Cardiac fibroblast (primary cell): Measurements from ENCODE around the gene GDF11.

ENCODE experiments used
- DNase-seq, 2 donors: peaks; one replicate each; pipeline versions ENCODE4 v3.0.0 to v3.0.0-alpha.2; 2010; ENCODE audit warnings: low read depth in 2 of 2
- H3K4me3 ChIP-seq, 2 donors: replicated peaks in 1 of 2; 1 replicate in 1 of 2; 2 replicates in 1 of 2; pipeline ENCODE4 v1.5.1; 2011; ENCODE audit warnings: low read depth in 2 of 2, low read length in 2 of 2, mild to moderate bottlenecking in 2 of 2, moderate library complexity in 1 of 2
- CTCF ChIP-seq: IDR thresholded peaks from one replicate; pipeline ENCODE4 v1.5.1; 2011; ENCODE audit warnings: low read depth, mild to moderate bottlenecking, low read length, inconsistent platforms

The GDF11 gene

DNA sequence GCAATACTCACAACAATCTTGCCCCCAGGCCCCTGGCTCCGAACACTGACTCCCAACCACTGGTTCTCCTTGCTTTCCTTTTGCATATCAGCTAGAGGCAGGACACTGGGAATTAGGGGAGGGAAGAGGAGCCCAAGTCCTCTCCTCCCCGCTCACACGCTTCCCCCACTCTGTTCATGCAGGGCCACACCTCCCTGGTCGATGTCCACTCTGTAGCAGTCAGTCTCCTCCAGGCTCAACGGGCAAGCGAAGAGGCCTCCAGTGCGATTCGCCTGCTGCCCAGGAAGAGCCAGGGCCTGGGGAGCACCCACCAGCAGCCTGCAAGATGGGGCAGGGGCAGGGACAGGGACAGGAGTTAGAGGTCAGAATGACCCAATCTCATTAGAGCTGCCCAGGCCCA is 40.1 kb upstream of the GDF11 start:
- no peak for TF ChIP-seq CTCF
- H3K4me3 ChIP-seq: no peak overlapping the region
- no peak for DNase-seq

DNA sequence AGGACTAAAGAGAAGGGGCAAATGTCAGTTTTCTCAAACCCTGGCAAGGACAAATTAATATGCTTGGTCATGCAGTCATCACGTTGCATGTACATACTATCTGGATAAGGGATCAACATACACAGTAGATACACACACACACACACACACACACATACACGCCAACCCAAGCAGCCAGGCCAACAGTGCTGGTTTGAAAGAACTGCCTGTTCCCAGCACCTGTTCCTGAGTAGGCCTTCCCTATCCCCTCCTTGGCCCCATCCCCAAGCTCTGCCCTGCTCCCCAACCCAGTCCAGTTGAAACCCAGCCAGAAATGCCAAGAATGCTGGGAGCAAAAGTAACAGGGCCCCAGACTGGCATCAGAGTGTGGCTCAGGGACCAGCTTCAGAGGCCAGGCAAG is 39.6 kb upstream of the GDF11 start:
- TF ChIP-seq CTCF: no peak
- no peak for DNase-seq
- H3K4me3 ChIP-seq: no peak overlapping the region

- TF ChIP-seq CTCF: no peak
- no peak overlapping the region for H3K4me3 ChIP-seq
- peak; percentile 41 to 52 for DNase-seq
Measured at GRCh38 chr12:55703901-55704761, 38.8 kb upstream of the GDF11 start.

GRCh38 chr12:55704824-55705718 is 37.9 kb upstream of the GDF11 start:
- TF ChIP-seq CTCF: no peak
- DNase-seq: peak in 1 of 2 donors; percentile 12
- H3K4me3 ChIP-seq: no peak overlapping the region

- no peak for DNase-seq
- H3K4me3 ChIP-seq: peak overlapping the region in 1 of 2 donors; percentile 1
- TF ChIP-seq CTCF: peak; percentile 43
Measured at GRCh38 chr12:55705782-55706402, 37.0 kb upstream of the GDF11 start.

- TF ChIP-seq CTCF: no peak
- DNase-seq: no peak
- peak overlapping the region in 1 of 2 donors; percentile 55 for H3K4me3 ChIP-seq
Measured at GRCh38 chr12:55706568-55707218, 36.2 kb upstream of the GDF11 start.
